Cardiac fibroblast (primary cell): ENCODE measurements around the gene SYF2.

ENCODE experiments used
- DNase-seq, 2 donors: peaks; one replicate each; pipeline versions ENCODE4 v3.0.0 to v3.0.0-alpha.2; 2010; ENCODE audit warnings: low read depth in 2 of 2
- H3K4me3 ChIP-seq, 2 donors: replicated peaks in 1 of 2; 1 replicate in 1 of 2; 2 replicates in 1 of 2; pipeline ENCODE4 v1.5.1; 2011; ENCODE audit warnings: low read depth in 2 of 2, low read length in 2 of 2, mild to moderate bottlenecking in 2 of 2, moderate library complexity in 1 of 2
- TF ChIP-seq, protein P1 (sequence below): IDR thresholded peaks from one replicate; pipeline ENCODE4 v1.5.1; 2011; ENCODE audit warnings: low read depth, mild to moderate bottlenecking, low read length, inconsistent platforms

SYF2 gene

DNA sequence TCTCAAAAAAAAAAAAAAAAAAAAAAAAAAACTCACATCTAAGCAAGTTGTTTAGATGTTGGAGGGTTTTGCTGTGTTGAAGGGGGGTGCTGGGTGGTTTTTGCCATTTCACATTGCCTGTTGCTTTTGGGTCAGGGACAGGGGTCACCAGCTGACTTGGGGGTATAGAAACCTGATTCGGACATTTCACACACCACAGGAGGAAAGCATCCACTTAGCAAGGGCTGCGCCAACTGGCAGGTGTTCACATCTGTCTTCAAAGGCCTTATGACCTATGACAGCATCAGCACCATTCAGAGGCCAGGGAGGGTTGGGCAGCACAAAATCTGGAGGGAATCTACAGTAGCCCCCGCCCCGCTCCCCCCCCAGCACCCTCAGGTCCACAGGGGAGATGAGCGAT, 45.2 kb downstream of the SYF2 start:
- H3K4me3 ChIP-seq = no peak overlapping the region
- no peak for DNase-seq
- TF ChIP-seq, protein P1, sequence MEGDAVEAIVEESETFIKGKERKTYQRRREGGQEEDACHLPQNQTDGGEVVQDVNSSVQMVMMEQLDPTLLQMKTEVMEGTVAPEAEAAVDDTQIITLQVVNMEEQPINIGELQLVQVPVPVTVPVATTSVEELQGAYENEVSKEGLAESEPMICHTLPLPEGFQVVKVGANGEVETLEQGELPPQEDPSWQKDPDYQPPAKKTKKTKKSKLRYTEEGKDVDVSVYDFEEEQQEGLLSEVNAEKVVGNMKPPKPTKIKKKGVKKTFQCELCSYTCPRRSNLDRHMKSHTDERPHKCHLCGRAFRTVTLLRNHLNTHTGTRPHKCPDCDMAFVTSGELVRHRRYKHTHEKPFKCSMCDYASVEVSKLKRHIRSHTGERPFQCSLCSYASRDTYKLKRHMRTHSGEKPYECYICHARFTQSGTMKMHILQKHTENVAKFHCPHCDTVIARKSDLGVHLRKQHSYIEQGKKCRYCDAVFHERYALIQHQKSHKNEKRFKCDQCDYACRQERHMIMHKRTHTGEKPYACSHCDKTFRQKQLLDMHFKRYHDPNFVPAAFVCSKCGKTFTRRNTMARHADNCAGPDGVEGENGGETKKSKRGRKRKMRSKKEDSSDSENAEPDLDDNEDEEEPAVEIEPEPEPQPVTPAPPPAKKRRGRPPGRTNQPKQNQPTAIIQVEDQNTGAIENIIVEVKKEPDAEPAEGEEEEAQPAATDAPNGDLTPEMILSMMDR = no peak

DNA sequence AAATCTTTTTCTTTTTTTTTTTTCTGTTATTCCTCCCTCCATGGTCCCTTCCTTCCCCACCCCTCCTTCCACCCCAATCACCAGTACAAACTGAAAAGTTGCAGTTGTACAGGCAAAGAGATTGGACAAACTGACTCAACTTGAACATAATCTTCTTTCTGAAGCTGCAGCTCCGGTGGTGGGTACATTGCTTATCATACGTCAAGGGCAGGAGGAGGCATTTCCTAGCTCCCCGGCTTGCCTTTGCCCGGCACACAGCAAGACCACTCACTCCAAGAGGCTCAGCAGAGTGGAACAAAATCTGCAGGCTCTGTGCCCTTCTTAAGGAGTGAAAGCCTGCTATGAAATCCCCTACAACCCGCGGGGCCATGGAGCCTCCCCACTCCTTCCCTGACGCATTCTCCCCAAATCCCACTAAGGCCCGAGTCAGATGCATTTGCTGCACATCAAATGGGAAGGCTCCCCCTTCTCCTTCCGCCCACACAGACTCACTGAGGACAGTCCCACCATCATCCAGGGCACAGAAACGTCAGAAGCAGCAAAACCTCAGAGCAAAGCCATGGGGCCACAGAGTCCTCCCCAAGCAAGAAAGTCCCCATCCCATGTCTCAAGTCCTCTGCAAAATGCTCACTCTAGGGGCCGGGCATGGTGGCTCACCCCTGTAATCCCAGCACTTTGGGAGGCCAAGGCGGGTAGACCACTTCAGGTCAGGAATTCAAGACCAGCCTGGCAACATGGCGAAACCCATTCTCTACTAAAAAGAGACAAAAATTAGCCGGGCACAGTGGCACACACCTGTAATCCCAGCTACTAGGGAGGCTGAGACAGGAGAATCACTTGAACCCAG, 45.9 kb downstream of the SYF2 start:
- TF ChIP-seq, protein P1 = no peak
- DNase-seq = no peak
- no peak overlapping the region for H3K4me3 ChIP-seq

DNA sequence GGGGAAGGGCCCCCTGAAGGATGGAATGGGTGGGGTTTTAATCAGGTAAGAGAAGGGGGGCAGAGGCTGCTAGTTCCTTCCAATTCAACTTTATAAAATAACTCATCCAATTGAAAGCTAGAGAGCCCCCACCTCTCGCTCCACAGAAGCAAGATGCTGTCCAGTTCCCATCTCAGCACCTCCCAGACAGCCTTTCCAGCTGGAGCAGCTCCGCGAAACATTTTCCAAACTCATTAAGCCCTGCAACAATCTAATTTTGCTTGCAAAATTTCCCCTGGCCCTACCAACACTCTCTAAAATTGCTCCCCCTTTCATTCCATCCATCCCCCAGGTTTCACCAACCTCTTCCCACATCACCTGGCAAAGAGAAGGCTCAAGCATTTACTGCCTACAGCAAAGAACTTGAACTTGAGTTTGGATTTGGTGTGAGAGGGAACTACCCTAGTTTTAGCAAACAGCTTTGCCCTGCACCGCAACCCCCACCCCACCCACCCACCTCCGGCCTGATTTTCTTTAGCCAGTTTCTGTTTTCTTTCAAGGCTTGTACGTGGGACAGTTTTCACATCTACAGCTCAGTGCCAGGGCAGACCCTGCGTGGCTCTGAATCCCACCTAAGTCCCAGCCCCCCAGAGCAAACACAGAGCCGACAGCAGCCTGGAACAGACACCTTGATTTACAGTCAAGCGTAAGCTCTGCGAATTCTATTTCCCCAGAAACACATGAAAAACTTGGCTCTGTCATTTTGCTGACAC, 46.7 kb downstream of the SYF2 start:
- no peak for DNase-seq
- TF ChIP-seq, protein P1 = no peak
- no peak overlapping the region for H3K4me3 ChIP-seq

DNA sequence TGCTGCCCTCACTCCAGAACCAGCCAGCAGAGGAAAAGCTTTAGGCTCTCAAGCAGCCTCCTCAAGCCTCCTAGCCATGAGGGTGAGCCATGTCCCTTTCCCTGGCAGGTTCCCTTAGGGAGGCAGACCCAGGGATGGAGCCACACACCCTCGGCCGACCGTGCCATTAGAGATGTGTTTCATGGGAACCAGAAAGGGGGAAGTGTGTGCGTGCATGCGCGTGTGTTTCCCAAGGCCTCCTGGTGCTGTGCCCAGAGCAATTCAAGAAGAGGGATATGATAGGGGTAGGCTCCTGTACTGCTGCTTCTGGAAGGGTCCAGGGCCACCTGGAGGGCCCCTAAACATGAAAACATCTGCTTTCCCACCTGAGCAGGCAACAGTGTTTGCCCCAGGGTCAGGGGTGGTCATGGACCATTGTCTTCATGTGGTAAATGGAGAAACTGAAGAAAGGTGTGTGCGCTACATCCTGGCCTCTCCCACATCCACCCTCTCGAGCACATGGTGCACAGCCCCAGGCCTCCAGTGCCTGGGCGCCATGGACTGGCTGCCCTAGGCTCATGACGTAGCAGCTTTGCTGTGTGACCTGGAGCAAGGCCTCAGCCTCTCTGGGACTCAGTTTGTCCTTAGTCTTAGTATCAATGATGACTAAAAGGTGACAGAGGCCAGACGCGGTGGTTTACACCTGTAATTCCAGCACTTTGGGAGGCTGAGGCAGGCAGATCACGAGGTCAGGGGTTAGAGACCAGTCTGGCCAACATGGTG, 48.1 kb downstream of the SYF2 start:
- no peak for DNase-seq
- no peak overlapping the region for H3K4me3 ChIP-seq
- TF ChIP-seq, protein P1 = no peak

DNA sequence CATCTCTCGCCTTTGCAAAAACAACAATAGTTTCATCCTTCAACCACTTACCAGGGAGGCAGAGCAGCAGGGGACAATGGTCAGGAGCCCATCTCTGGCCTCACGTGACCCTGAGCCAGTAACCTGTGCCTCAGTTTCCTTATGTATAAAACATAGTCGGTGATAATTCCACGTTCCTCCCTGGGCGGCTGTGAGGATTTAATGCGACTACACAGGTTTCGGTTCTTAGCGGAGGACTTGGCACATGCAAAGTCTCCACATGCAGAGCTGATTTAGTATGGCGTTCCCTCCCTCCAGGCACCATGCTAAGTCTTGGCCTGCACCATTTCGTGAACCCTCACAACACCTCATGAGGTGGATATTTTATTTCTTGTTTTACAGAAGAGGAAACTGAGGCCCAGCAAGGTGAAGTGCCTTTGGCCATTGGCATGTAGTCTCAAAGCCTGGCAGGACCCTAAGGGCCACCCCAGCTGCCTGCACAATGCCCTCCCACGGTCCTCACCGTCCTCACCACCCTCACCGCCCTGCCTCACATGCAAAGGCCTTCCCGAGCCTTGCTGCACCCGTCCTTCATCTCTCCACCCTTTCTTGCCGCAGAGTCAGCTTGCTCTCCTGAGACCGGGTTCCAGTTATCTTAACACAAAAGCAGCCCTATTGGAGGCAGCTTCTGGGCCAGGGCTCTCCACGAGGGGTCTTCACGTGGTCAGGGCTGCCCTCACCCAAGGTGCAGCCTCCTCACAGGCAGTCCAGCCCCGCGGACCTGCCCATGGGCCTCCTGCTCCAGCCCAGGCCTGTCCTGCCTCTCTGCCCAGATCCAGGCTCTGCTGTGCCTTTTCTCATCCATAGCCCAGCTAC, 48.9 kb downstream of the SYF2 start:
- TF ChIP-seq, protein P1 = no peak
- no peak for DNase-seq

DNA sequence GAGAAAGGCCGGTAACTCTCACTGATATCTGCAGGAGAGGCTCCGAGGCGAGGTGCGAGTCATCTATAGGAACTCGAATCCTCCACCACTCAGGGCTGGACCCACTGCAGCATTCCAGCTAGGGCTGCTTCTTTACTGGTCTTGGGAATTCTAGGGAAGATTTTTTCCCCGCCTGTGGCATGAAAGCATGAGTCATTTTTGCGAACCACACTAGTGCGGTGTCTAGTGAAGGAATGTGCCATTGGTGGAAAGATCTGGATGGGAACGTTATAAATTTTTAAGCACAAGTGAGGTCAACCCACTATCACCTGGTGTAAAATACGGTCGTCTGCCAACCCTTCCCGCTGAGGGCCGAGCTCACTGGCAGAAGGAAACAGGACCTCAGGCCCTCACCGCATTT, 49.7 kb downstream of the SYF2 start:
- no peak overlapping the region for H3K4me3 ChIP-seq
- TF ChIP-seq, protein P1 = no peak
- DNase-seq = peak in 1 of 2 donors; percentile 11

More for the DNA sequence above, 48.9 kb downstream of the SYF2 start:
- no peak overlapping the region for H3K4me3 ChIP-seq
